H1 (cell line): ENCODE results near the gene RPS6KL1. TPM values are rescaled to one million over a fixed set of nuclear protein-coding genes. Genes with fewer than 3 reads are reported as not detected.

Experiments used
- CTCF ChIA-PET: fragments of 300-600 bp; sonication (Branson Sonifier 250); formaldehyde crosslinking; loops from one replicate; lab custom pipeline; 2021; ENCODE audit not compliant: partially characterized antibody; lab: Charles Lee
- POLR2A ChIA-PET: fragments of 300-600 bp; sonication (Branson Sonifier 250); formaldehyde crosslinking; loops from one replicate; lab custom pipeline; 2021; ENCODE audit warnings: inconsistent platforms; ENCODE audit not compliant: partially characterized antibody; lab: Charles Lee
- DNase-seq, 2 experiments: peaks; one replicate each; pipeline versions ENCODE4 v3.0.0 to v3.0.0-alpha.2; 2010 to 2022; ENCODE audit warnings: low spot score in 2 of 2, low read depth in 1 of 2, mixed read lengths in 1 of 2
- FAIRE-seq: peaks from 2 replicates; lab custom pipeline; 2011; peaks lifted over from hg19 to GRCh38; lab: Jason Lieb, UNC
- H2AFZ ChIP-seq: 2 replicates; pipeline ENCODE4 v1.8.1; 2012; ENCODE audit warnings: low read length, inconsistent platforms
- H2AK5ac ChIP-seq: 2 replicates; pipeline ENCODE4 v1.6.1; 2013; ENCODE audit warnings: low read depth, low read length
- H2BK120ac ChIP-seq: replicated peaks from 2 replicates; pipeline ENCODE3; 2013; ENCODE audit warnings: low read depth, low read length, inconsistent platforms
- H2BK12ac ChIP-seq: 2 replicates; pipeline ENCODE4 v1.6.1; 2013; ENCODE audit warnings: low read depth, low read length
- H2BK15ac ChIP-seq: 2 replicates; pipeline ENCODE4 v1.6.1; 2013; ENCODE audit warnings: low read length
- H2BK20ac ChIP-seq: 2 replicates; pipeline ENCODE4 v1.6.1; 2013; ENCODE audit warnings: low read length
- H2BK5ac ChIP-seq: 2 replicates; pipeline ENCODE4 v1.6.1; 2013; ENCODE audit warnings: low read depth, low read length
- H3K14ac ChIP-seq: 2 replicates; pipeline ENCODE4 v1.6.1; 2013; ENCODE audit warnings: inconsistent platforms; ENCODE audit not compliant: insufficient read length
- H3K18ac ChIP-seq: 2 replicates; pipeline ENCODE4 v1.6.1; 2013; ENCODE audit warnings: low read length; ENCODE audit errors: extremely low read depth
- H3K23ac ChIP-seq: 2 replicates; pipeline ENCODE4 v1.6.1; 2013; ENCODE audit warnings: inconsistent platforms; ENCODE audit not compliant: insufficient read length
- H3K23me2 ChIP-seq: 2 replicates; pipeline ENCODE4 v1.6.1; 2013; ENCODE audit warnings: low read depth, low read length
- H3K27ac ChIP-seq: 2 replicates; pipeline ENCODE4 v1.6.1; 2011; ENCODE audit warnings: low read depth, low read length, inconsistent platforms
- H3K27me3 ChIP-seq, 4 experiments: replicated peaks in 1 of 4; 1 replicate in 1 of 4; 2 replicates in 3 of 4; pipeline versions ENCODE4 v1.6.1 to v1.8.1; 2011 to 2013; ENCODE audit warnings: low read length in 3 of 4, mild to moderate bottlenecking in 3 of 4, inconsistent platforms in 2 of 4, mixed read lengths in 2 of 4, moderate library complexity in 1 of 4; ENCODE audit not compliant: control insufficient read depth in 3 of 4, insufficient read depth in 3 of 4; ENCODE audit errors: extremely low read depth in 1 of 4
- H3K36me3 ChIP-seq, 4 experiments: 2 replicates each; pipeline versions ENCODE4 v1.6.1 to v1.8.1; 2011 to 2013; ENCODE audit warnings: mild to moderate bottlenecking in 4 of 4, low read length in 3 of 4, moderate library complexity in 2 of 4, control low read depth in 1 of 4, inconsistent platforms in 1 of 4; ENCODE audit not compliant: insufficient read depth in 4 of 4, control insufficient read depth in 2 of 4
- H3K4ac ChIP-seq: replicated peaks from 2 replicates; pipeline ENCODE3; 2013; ENCODE audit warnings: low read length, low read depth, mixed read lengths, inconsistent platforms; ENCODE audit not compliant: insufficient read length
- H3K4me1 ChIP-seq, 4 experiments: replicated peaks in 1 of 4; 1 replicate in 1 of 4; 2 replicates in 3 of 4; pipeline versions ENCODE4 v1.6.1 to v1.8.1; 2011 to 2013; ENCODE audit warnings: low read length in 3 of 4, inconsistent platforms in 2 of 4, mixed read lengths in 1 of 4; ENCODE audit not compliant: insufficient read depth in 4 of 4, control insufficient read depth in 3 of 4
- H3K4me2 ChIP-seq, 2 experiments: 2 replicates each; pipeline versions ENCODE4 v1.6.1 to v1.8.1; 2011 to 2013; ENCODE audit warnings: low read depth in 2 of 2, low read length in 2 of 2, control low read depth in 1 of 2, inconsistent platforms in 1 of 2, mild to moderate bottlenecking in 1 of 2; ENCODE audit not compliant: insufficient read depth in 1 of 2
- H3K4me3 ChIP-seq, 4 experiments: fragments of 200-600, 300-600 bp in 1 of 4; sonication (generic), shearing (Covaris generic), sonication (Bioruptor Twin) in 1 of 4; 2 replicates each; pipeline versions ENCODE4 v1.5.1 to v1.8.1; 2011 to 2016; ENCODE audit warnings: low read length in 4 of 4, low read depth in 3 of 4, control low read depth in 2 of 4, inconsistent platforms in 2 of 4, mild to moderate bottlenecking in 2 of 4, mixed read lengths in 1 of 4, moderate library complexity in 1 of 4; ENCODE audit not compliant: insufficient read depth in 2 of 4; ENCODE audit errors: extremely low read depth in 1 of 4
- H3K56ac ChIP-seq: replicated peaks from 2 replicates; pipeline ENCODE3; 2013; ENCODE audit warnings: low read depth, mild to moderate bottlenecking, mixed read lengths, low read length, inconsistent platforms; ENCODE audit not compliant: insufficient read length
- H3K79me1 ChIP-seq: 2 replicates; pipeline ENCODE4 v1.6.1; 2013; ENCODE audit warnings: low read depth, low read length, control low read depth
- H3K79me2 ChIP-seq, 2 experiments: 2 replicates each; pipeline versions ENCODE4 v1.6.1 to v1.8.1; 2012 to 2013; ENCODE audit warnings: low read length in 2 of 2, mild to moderate bottlenecking in 2 of 2, inconsistent platforms in 1 of 2; ENCODE audit not compliant: insufficient read depth in 2 of 2, control insufficient read depth in 1 of 2
- H3K9ac ChIP-seq, 4 experiments: replicated peaks in 1 of 4; 1 replicate in 1 of 4; 2 replicates in 3 of 4; pipeline versions ENCODE4 v1.6.1 to v1.8.1; 2011 to 2013; ENCODE audit warnings: low read depth in 3 of 4, low read length in 3 of 4, control low read depth in 2 of 4, mild to moderate bottlenecking in 2 of 4, moderate library complexity in 2 of 4, inconsistent platforms in 1 of 4; ENCODE audit errors: extremely low read depth in 1 of 4
- H3K9me3 ChIP-seq, 2 experiments: 2 replicates each; pipeline versions ENCODE4 v1.6.1 to v1.8.1; 2012 to 2013; ENCODE audit warnings: mild to moderate bottlenecking in 2 of 2, moderate library complexity in 2 of 2, control low read depth in 1 of 2, inconsistent platforms in 1 of 2, low read depth in 1 of 2, low read length in 1 of 2, mixed read lengths in 1 of 2; ENCODE audit not compliant: insufficient read depth in 2 of 2
- H4K20me1 ChIP-seq, 2 experiments: replicated peaks in 1 of 2; 2 replicates each; pipeline versions ENCODE3 to v1.8.1; 2011 to 2013; ENCODE audit warnings: inconsistent platforms in 2 of 2, low read length in 2 of 2, mild to moderate bottlenecking in 1 of 2; ENCODE audit not compliant: insufficient read depth in 2 of 2, control insufficient read depth in 1 of 2
- H4K5ac ChIP-seq: 2 replicates; pipeline ENCODE4 v1.6.1; 2013; ENCODE audit warnings: low read length, low read depth, mixed read lengths, inconsistent platforms; ENCODE audit not compliant: insufficient read length
- H4K8ac ChIP-seq: 2 replicates; pipeline ENCODE4 v1.8.0; 2013; ENCODE audit warnings: mild to moderate bottlenecking, moderate library complexity, low read length, inconsistent platforms; ENCODE audit not compliant: insufficient read depth; ENCODE audit errors: extremely low read depth
- H4K91ac ChIP-seq: replicated peaks from 2 replicates; pipeline ENCODE3; 2013; ENCODE audit warnings: low read length, mixed read lengths, inconsistent platforms; ENCODE audit not compliant: insufficient read length
- JUND ChIP-seq: IDR thresholded peaks from 2 replicates; pipeline ENCODE4 v1.6.1; 2011; ENCODE audit warnings: mild to moderate bottlenecking, improper control_type of control experiment, low read length
- SIX5 ChIP-seq: IDR thresholded peaks from 2 replicates; pipeline ENCODE4 v1.6.1; 2011; ENCODE audit warnings: mild to moderate bottlenecking, low read depth, low read length
- TCF12 ChIP-seq: IDR thresholded peaks from 2 replicates; pipeline ENCODE4 v1.6.1; 2011; ENCODE audit warnings: low read depth, mild to moderate bottlenecking, low read length
- WGBS, 2 experiments: shearing (Covaris generic) in 1 of 2; methylation state at CpG; one replicate each; pipeline versions ENCODE4 v1.1.6 to v1.1.7; 2013 to 2015; ENCODE audit warnings: low lambda C conversion rate in 2 of 2, mixed read lengths in 2 of 2, inconsistent platforms in 1 of 2, low coverage in 1 of 2, missing lambda C conversion rate in 1 of 2; ENCODE audit not compliant: insufficient replicate concordance in 2 of 2, insufficient coverage in 1 of 2, insufficient read length in 1 of 2; ENCODE audit errors: extremely low coverage in 1 of 2, missing lambda C conversion rate in 1 of 2; 5-methylcytosine and 5-hydroxymethylcytosine counted together
- polyA plus RNA-seq, 7 experiments: library from polyadenylated mRNA; depleted of rRNA in 3 of 7; stranded (reverse) in 5 of 7; unstranded in 2 of 7; fragments of >200 nt in 5 of 7; fragments of 200-250 nt in 2 of 7; gene quantifications; 1 replicate in 5 of 7; 2 replicates in 1 of 7; 4 replicates in 1 of 7; pipeline versions ENCODE4 v1.2.1 to v1.2.3, GENCODE V29; 2011 to 2013; ENCODE audit warnings: missing spikeins in 2 of 7, mixed read lengths in 2 of 7
- total RNA-seq: library from RNA; stranded (reverse); fragmentation: NEBNext Ultra II Directional; extraction: Animal tissue kit (Norgen Biotek cat#: 25700); gene quantifications from 2 replicates; pipeline ENCODE4 v1.2.1, GENCODE V29; 2021
- TF ChIP-seq, protein P1 (sequence below): IDR thresholded peaks from 2 replicates; pipeline ENCODE4 v1.6.1; 2012; ENCODE audit warnings: inconsistent platforms
- TF ChIP-seq, protein P2 (sequence below): IDR thresholded peaks from 2 replicates; pipeline ENCODE4 v1.6.1; 2011; ENCODE audit warnings: low read depth, mild to moderate bottlenecking, low read length; ENCODE audit not compliant: insufficient read depth

The RPS6KL1 gene
- total and polyA plus RNA-seq, 2 of the 8 experiments (the other 6 are each of a cell fraction or from before 2014, with no cell fraction given) = 9.8 to 13.8 TPM

DNA sequence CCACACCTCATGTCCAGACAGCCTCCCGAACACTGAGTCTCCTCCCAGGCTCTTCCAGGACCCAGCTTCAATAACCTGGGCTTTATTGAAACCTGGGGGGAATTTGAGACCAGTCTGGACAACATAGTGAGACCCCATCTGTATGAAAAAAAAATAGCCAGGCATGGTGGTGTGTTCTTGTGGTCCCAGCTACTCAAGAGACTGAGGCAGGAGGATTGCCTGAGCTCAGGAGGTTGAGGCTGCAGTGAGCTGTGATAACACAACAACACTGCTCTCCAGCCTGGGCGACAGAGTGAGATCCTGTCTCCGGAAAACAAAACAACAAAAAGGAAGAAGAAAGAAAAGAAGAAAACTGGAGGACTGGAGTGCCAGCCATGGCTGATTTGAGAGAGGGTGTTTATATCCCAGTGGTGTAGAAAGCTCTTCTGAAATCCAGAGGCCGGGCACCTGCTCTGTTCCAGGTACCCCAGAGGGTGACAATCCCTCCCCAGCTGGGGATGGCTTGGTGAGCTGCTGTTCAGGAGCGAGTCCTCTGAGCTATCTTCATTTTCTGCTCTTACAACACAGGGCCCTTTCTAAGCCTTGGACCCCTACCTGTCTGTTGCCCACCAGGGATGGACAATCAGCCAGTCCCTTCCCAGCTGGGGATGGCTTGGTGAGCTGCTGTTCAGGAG lies 38.3 kb upstream of the RPS6KL1 start:
- H3K4me2 ChIP-seq = no peak overlapping the region
- no peak overlapping the region for H2BK12ac ChIP-seq
- H2BK120ac ChIP-seq = no peak overlapping the region
- ChIA-PET CTCF (interaction anchor here (0.7 to 11.8 kb wide), 12 partner anchors 7 to 221 kb away, joined by 3 to 146 read pairs (median 4); no protein-coding TSS in a partner anchor), POLR2A (interaction anchor here (0.9 to 1.7 kb wide), 3 partner anchors 14 to 39 kb away, joined by 3 to 4 read pairs (median 4); partner anchors contain the start of gene RPS6KL1)
- no peak overlapping the region for H3K9ac ChIP-seq
- FAIRE-seq (no peak), DNase-seq (no peak)
- TF ChIP-seq TCF12 (no peak), JUND (no peak), SIX5 (no peak)
- TF ChIP-seq, protein P1, sequence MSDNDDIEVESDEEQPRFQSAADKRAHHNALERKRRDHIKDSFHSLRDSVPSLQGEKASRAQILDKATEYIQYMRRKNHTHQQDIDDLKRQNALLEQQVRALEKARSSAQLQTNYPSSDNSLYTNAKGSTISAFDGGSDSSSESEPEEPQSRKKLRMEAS = no peak
- TF ChIP-seq, protein P2, sequence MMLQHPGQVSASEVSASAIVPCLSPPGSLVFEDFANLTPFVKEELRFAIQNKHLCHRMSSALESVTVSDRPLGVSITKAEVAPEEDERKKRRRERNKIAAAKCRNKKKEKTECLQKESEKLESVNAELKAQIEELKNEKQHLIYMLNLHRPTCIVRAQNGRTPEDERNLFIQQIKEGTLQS = no peak
- peaks cover 0 to 1% (median 0%) of the 10 kb centered on the region in 4 experiments; a peak in 1 of 7 replicates for H3K27me3 ChIP-seq
- H2BK5ac ChIP-seq = no peak overlapping the region
- no peak overlapping the region for H3K56ac ChIP-seq
- H3K27ac ChIP-seq = no peak overlapping the region
- H3K18ac ChIP-seq = no peak overlapping the region
- no peak overlapping the region for H3K4ac ChIP-seq
- H3K36me3 ChIP-seq = no peaks in the 10 kb centered on the region
- no peaks in the 10 kb centered on the region for H3K23me2 ChIP-seq
- peaks cover 0 to 11% (median under 1%) of the 10 kb centered on the region in 4 experiments; a peak in 4 of 7 replicates for H3K4me1 ChIP-seq
- no peak overlapping the region for H2AFZ ChIP-seq
- no peak overlapping the region for H2BK20ac ChIP-seq
- H3K79me1 ChIP-seq = no peaks in the 10 kb centered on the region
- no peaks in the 10 kb centered on the region for H3K9me3 ChIP-seq
- H4K91ac ChIP-seq = no peak overlapping the region
- H3K23ac ChIP-seq = no peak overlapping the region
- no peak overlapping the region for H4K8ac ChIP-seq
- no peak overlapping the region for H3K14ac ChIP-seq
- no peaks in the 10 kb centered on the region for H4K20me1 ChIP-seq
- H2AK5ac ChIP-seq = no peak overlapping the region
- H4K5ac ChIP-seq = no peak overlapping the region
- H2BK15ac ChIP-seq = no peak overlapping the region
- WGBS, 2 experiments = 80% methylated on average over 5 of the region's 5 CpGs; no CpG with 5 or more reads in 1 of the 2 experiments
- H3K79me2 ChIP-seq = no peaks in the 10 kb centered on the region
- no peak overlapping the region for H3K4me3 ChIP-seq
